SK-N-SH (cell line): ENCODE measurements around the gene PPP3CA. TPM values are rescaled to one million over a fixed set of nuclear protein-coding genes. Genes with fewer than 3 reads are reported as not detected.
A peak's percentile ranks its signal among the peaks of the same experiment; 100 is the strongest.

Experiments used
- CTCF ChIA-PET: fragments of 300-600, 350-600 bp; formaldehyde crosslinking; extraction: SDS; loops from one replicate; lab custom pipeline; 2021; lab: Yijun Ruan, JAX
- POLR2A ChIA-PET: fragments of 350-600 bp; sonication (Branson Sonifier 250); formaldehyde crosslinking; extraction: SDS; loops from one replicate; lab custom pipeline; 2020; ENCODE audit warnings: antibody characterized with exemption, inconsistent platforms; lab: Yijun Ruan, JAX
- DNase-seq: peaks from one replicate; pipeline ENCODE4 v3.0.0; 2012
- H2AFZ ChIP-seq: fragments of 200-600 bp; sonication (generic); 2 replicates; pipeline ENCODE4 v1.8.1; 2016; ENCODE audit warnings: antibody characterized with exemption, mild to moderate bottlenecking, low read depth
- H3F3A ChIP-seq: fragments of 200-600 bp; sonication (generic); replicated peaks from 2 replicates; pipeline ENCODE3; 2016; ENCODE audit warnings: antibody characterized with exemption, mild to moderate bottlenecking; ENCODE audit not compliant: insufficient read depth
- H3K27ac ChIP-seq, 2 experiments: fragments of 200-500 bp in 1 of 2; fragments of 200-600 bp in 1 of 2; sonication (Bioruptor generic) in 1 of 2; sonication (generic), shearing (Covaris generic) in 1 of 2; 2 replicates each; pipeline versions ENCODE4 v1.5.1 to v1.6.1; 2014 to 2016; ENCODE audit warnings: low read depth in 2 of 2, inconsistent platforms in 1 of 2, low read length in 1 of 2, mild to moderate bottlenecking in 1 of 2, mixed read lengths in 1 of 2
- H3K27me3 ChIP-seq: fragments of 200-600 bp; sonication (generic), shearing (Covaris generic); 2 replicates; pipeline ENCODE4 v1.6.1; 2016; ENCODE audit warnings: mixed run types; ENCODE audit not compliant: insufficient read depth
- H3K36me3 ChIP-seq, 2 experiments: fragments of 200-500 bp in 1 of 2; fragments of 200-600 bp in 1 of 2; sonication (Bioruptor generic) in 1 of 2; sonication (generic) in 1 of 2; replicated peaks in 1 of 2; 2 replicates each; pipeline versions ENCODE3 to v1.5.1; 2014 to 2016; ENCODE audit warnings: low read length in 1 of 2, mild to moderate bottlenecking in 1 of 2; ENCODE audit not compliant: insufficient read depth in 2 of 2, control insufficient read depth in 1 of 2
- H3K4me1 ChIP-seq, 2 experiments: fragments of 200-500 bp in 1 of 2; fragments of 200-600 bp in 1 of 2; sonication (Bioruptor generic) in 1 of 2; sonication (generic), shearing (Covaris generic) in 1 of 2; 2 replicates each; pipeline versions ENCODE4 v1.5.1 to v1.6.1; 2014 to 2016; ENCODE audit warnings: low read depth in 1 of 2, low read length in 1 of 2, mixed run types in 1 of 2; ENCODE audit not compliant: insufficient read depth in 2 of 2, control insufficient read depth in 1 of 2
- H3K4me2 ChIP-seq: fragments of 200-600 bp; sonication (generic), shearing (Covaris generic); 2 replicates; pipeline ENCODE4 v1.6.1; 2017; ENCODE audit warnings: mixed run types
- H3K4me3 ChIP-seq, 2 experiments: fragments of 200-500 bp in 1 of 2; fragments of 200-600 bp in 1 of 2; sonication (Bioruptor generic) in 1 of 2; sonication (generic), shearing (Covaris generic) in 1 of 2; 2 replicates each; pipeline versions ENCODE4 v1.5.1 to v1.8.1; 2014 to 2016; ENCODE audit warnings: low read depth in 2 of 2, inconsistent platforms in 1 of 2, low read length in 1 of 2, mild to moderate bottlenecking in 1 of 2, mixed read lengths in 1 of 2, moderate library complexity in 1 of 2
- H3K79me2 ChIP-seq: fragments of 200-600 bp; sonication (generic); 2 replicates; pipeline ENCODE4 v1.8.1; 2017; ENCODE audit warnings: mild to moderate bottlenecking; ENCODE audit not compliant: insufficient read depth
- H3K9ac ChIP-seq: fragments of 200-600 bp; sonication (generic); 2 replicates; pipeline ENCODE4 v1.6.1; 2017; ENCODE audit warnings: mixed run types
- H3K9me2 ChIP-seq: fragments of 200-600 bp; sonication (generic); 2 replicates; pipeline ENCODE4 v1.6.1; 2017; ENCODE audit warnings: mixed run types
- H3K9me3 ChIP-seq: fragments of 200-600 bp; sonication (generic); 2 replicates; pipeline ENCODE4 v1.6.1; 2017; ENCODE audit warnings: mixed run types, mild to moderate bottlenecking, moderate library complexity
- H4K20me1 ChIP-seq: fragments of 200-600 bp; sonication (generic); 2 replicates; pipeline ENCODE4 v1.6.1; 2017; ENCODE audit warnings: mild to moderate bottlenecking, mixed run types; ENCODE audit not compliant: insufficient read depth
- EP300 ChIP-seq, 2 experiments: IDR thresholded peaks; 2 replicates each; pipeline versions ENCODE4 v1.4.0 to v1.6.1; 2012; ENCODE audit warnings: borderline replicate concordance in 1 of 2, low read depth in 1 of 2, low read length in 1 of 2
- FOXJ3 ChIP-seq: sonication (generic); formaldehyde crosslinking; IDR thresholded peaks from 2 replicates; pipeline ENCODE4 v1.5.1; 2020; ENCODE audit warnings: mild to moderate bottlenecking, missing genetic modification reagents
- JUND ChIP-seq: IDR thresholded peaks from 2 replicates; pipeline ENCODE4 v1.4.0; 2012
- MXI1 ChIP-seq: IDR thresholded peaks from 2 replicates; pipeline ENCODE4 v1.6.1; 2012; ENCODE audit warnings: mild to moderate bottlenecking, low read depth, low read length, improper control_type of control experiment
- RCOR1 ChIP-seq: fragments of 150-350 bp; IDR thresholded peaks from 2 replicates; pipeline ENCODE4 v1.6.1; 2017; ENCODE audit warnings: antibody characterized with exemption, low read length
- REST ChIP-seq: IDR thresholded peaks from 2 replicates; pipeline ENCODE4 v1.6.1; 2012; ENCODE audit warnings: mild to moderate bottlenecking, low read depth, low read length, moderate library complexity
- SIN3A ChIP-seq: IDR thresholded peaks from 2 replicates; pipeline ENCODE4 v1.6.1; 2012; ENCODE audit warnings: low read depth, mild to moderate bottlenecking, low read length, moderate library complexity, borderline replicate concordance
- SMC3 ChIP-seq: IDR thresholded peaks from 2 replicates; pipeline ENCODE4 v1.6.1; 2012; ENCODE audit warnings: low read depth, low read length, improper control_type of control experiment
- WGBS: methylation state at CpG from one replicate; pipeline ENCODE4 v1.1.6; 2017; ENCODE audit warnings: low lambda C conversion rate; 5-methylcytosine and 5-hydroxymethylcytosine counted together
- polyA plus RNA-seq, 3 experiments: library from polyadenylated mRNA; depleted of rRNA; stranded (reverse); fragments of >200 nt; gene quantifications; 2 replicates each; pipeline ENCODE4 v1.2.3, GENCODE V29; 2012
- TF ChIP-seq, protein P1 (sequence below): IDR thresholded peaks from 2 replicates; pipeline ENCODE4 v1.4.0; 2012; ENCODE audit warnings: low read depth

PPP3CA gene
- polyA plus RNA-seq, 1 of the 3 experiments (the other 2 are of a cell fraction) = 10.7 TPM

GRCh38 chr4:101346351-101347266 is 717 bp downstream of the PPP3CA start:
- peaks cover 29% of the 10 kb centered on the region for H4K20me1 ChIP-seq
- H3K9me2 ChIP-seq = no peaks in the 10 kb centered on the region
- no peaks in the 10 kb centered on the region for H3K27me3 ChIP-seq
- peak overlapping the region; percentile 73 to 91 for H3K27ac ChIP-seq
- H3K79me2 ChIP-seq = peaks cover 42% of the 10 kb centered on the region
- no peaks in the 10 kb centered on the region for H3K9me3 ChIP-seq
- peak overlapping the region; percentile 68 for H3K9ac ChIP-seq
- ChIA-PET CTCF (interaction anchor here (1.4 to 3.6 kb wide), 2 partner anchors 252 to 384 kb away, joined by 3 to 18 read pairs; no protein-coding TSS in a partner anchor), POLR2A (interaction anchor here (1.0 to 1.1 kb wide), 2 partner anchors 172 to 1481 kb away, joined by 3 to 4 read pairs; partner anchors contain the start of gene UBE2D3)
- peak overlapping the region; percentile 73 to 99 for H3K4me3 ChIP-seq
- TF ChIP-seq SMC3 (no peak), JUND (no peak), EP300 (IDR thresholded peaks at IDR 0.05; ENCODE audit: borderline replicate concordance in 1 of 2, low read depth in 1 of 2, low read length in 1 of 2) (peak in 1 of 2 experiments; percentile 53; a peak in 1 of 4 replicates), MXI1 (peak; percentile 66), REST (no peak), SIN3A (no peak), RCOR1 (no peak), FOXJ3 (no peak)
- TF ChIP-seq, protein P1, sequence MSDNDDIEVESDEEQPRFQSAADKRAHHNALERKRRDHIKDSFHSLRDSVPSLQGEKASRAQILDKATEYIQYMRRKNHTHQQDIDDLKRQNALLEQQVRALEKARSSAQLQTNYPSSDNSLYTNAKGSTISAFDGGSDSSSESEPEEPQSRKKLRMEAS = peak; percentile 57; the same call in 1 of the 2 replicates
- TF ChIP-seq, all 33 proteins: peak for 3
- peak overlapping the region; percentile 92; the same call in 1 of the 2 replicates for H2AFZ ChIP-seq
- peaks cover 0 to 4% of the 10 kb centered on the region in 2 experiments for H3K36me3 ChIP-seq
- peaks cover 37% of the 10 kb centered on the region for H3F3A ChIP-seq
- H3K4me1 ChIP-seq = peaks cover 14 to 23% of the 10 kb centered on the region in 2 experiments
- peak overlapping the region; percentile 84; the same call in 1 of the 2 replicates for H3K4me2 ChIP-seq
- WGBS = under 1% methylated on average over 42 of the region's 93 CpGs
- peak; percentile 68 for DNase-seq
